Loucy (cell line): ENCODE results near the gene NPEPL1.

Experiments
- EZH2phosphoT487 ChIP-seq: fragments of 200-600 bp; IDR thresholded peaks from 2 replicates; pipeline ENCODE4 v1.6.1; 2018; ENCODE audit warnings: antibody characterized with exemption, mild to moderate bottlenecking, moderate library complexity, borderline replicate concordance
- TF ChIP-seq, protein P1 (sequence below): fragments of 200-600 bp; sonication (generic); conservative IDR thresholded peaks from 2 replicates; pipeline ENCODE4 v1.5.1; 2014; ENCODE audit warnings: mild to moderate bottlenecking, antibody characterized with exemption, low read length

DNA sequence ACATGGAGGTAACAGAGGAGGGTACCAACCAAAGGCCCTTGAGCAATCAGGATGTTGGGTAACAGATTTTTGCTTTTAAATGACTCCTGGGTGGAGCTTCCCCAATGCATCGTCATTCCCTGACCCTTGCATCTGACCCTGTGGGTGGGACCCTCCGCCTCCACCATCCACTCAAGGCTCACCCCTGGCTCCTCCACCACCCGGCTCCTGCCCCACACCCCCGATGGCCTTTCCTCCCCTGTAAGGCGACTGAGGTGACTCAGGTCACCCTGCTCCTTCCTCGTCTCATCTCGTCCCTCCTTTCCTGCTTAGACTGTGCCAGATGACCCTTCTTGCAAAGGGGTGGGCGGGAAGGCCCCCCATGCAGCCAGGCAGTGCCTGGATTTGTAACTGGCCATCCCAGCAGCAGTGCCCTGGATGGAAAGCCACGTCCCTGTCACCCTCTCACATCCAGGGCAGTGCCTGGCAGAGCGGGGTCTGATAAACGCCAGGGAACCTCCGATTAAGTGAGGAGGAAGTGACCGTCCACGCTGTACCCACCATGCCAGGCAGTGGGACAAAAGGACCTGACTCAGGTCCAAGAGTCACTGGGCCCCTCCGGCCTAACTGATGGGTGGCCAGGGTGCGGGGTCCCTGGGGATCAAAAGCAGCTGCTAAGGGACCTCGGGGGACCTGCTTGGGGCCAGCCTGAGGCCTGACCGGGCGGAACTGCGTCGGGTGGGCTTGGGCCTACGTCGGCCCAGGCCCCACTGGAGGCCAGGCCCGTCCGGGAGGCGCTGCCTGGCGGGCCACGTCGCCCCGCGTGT, 624 bp upstream of the NPEPL1 start:
- TF ChIP-seq EZH2phosphoT487, result no peak
- TF ChIP-seq, protein P1, sequence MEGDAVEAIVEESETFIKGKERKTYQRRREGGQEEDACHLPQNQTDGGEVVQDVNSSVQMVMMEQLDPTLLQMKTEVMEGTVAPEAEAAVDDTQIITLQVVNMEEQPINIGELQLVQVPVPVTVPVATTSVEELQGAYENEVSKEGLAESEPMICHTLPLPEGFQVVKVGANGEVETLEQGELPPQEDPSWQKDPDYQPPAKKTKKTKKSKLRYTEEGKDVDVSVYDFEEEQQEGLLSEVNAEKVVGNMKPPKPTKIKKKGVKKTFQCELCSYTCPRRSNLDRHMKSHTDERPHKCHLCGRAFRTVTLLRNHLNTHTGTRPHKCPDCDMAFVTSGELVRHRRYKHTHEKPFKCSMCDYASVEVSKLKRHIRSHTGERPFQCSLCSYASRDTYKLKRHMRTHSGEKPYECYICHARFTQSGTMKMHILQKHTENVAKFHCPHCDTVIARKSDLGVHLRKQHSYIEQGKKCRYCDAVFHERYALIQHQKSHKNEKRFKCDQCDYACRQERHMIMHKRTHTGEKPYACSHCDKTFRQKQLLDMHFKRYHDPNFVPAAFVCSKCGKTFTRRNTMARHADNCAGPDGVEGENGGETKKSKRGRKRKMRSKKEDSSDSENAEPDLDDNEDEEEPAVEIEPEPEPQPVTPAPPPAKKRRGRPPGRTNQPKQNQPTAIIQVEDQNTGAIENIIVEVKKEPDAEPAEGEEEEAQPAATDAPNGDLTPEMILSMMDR, result no peak
